Parathyroid adenoma (tissue), 2 donors: ENCODE results near the gene PODXL.

Experiments used
- H2AFZ ChIP-seq: fragments of 300-600 bp; sonication (generic); one replicate; pipeline ENCODE4 v1.7.0; 2017; ENCODE audit warnings: antibody characterized with exemption, mild to moderate bottlenecking
- H3K27ac ChIP-seq: fragments of 300-600 bp; sonication (generic); one replicate; pipeline ENCODE4 v1.7.0; 2017
- H3K27me3 ChIP-seq: fragments of 300-600 bp; sonication (generic); one replicate; pipeline ENCODE4 v1.7.0; 2017; ENCODE audit warnings: low read length; ENCODE audit not compliant: control insufficient read depth, insufficient read depth
- H3K36me3 ChIP-seq: fragments of 300-600 bp; sonication (generic); one replicate; pipeline ENCODE4 v1.7.0; 2017; ENCODE audit warnings: low read length; ENCODE audit not compliant: control insufficient read depth, insufficient read depth
- H3K4me1 ChIP-seq: fragments of 300-600 bp; sonication (generic); one replicate; pipeline ENCODE4 v1.7.0; 2017; ENCODE audit warnings: control low read depth
- H3K4me2 ChIP-seq: fragments of 300-600 bp; sonication (generic); one replicate; pipeline ENCODE4 v1.7.0; 2017; ENCODE audit warnings: low read length
- H3K4me3 ChIP-seq: fragments of 300-600 bp; sonication (generic); one replicate; pipeline ENCODE4 v1.7.0; 2017; ENCODE audit warnings: low read depth, low read length
- H3K79me2 ChIP-seq: fragments of 300-600 bp; sonication (generic); one replicate; pipeline ENCODE4 v1.7.0; 2017; ENCODE audit warnings: control low read depth
- H3K9ac ChIP-seq: fragments of 300-600 bp; sonication (generic); one replicate; pipeline ENCODE4 v1.7.0; 2017; ENCODE audit warnings: mild to moderate bottlenecking
- H3K9me3 ChIP-seq: fragments of 300-600 bp; sonication (generic); one replicate; pipeline ENCODE4 v1.7.0; 2017; ENCODE audit warnings: low read length; ENCODE audit not compliant: control insufficient read depth
- CTCF ChIP-seq: fragments of 300-600 bp; sonication (generic); IDR thresholded peaks from one replicate; pipeline ENCODE4 v1.7.0; 2017; ENCODE audit warnings: antibody characterized with exemption, mild to moderate bottlenecking
- donor health status: primary hyperparathyroidism.

PODXL gene

GRCh38 chr7:131554880-131555516 lies 1.4 kb downstream of the PODXL start:
- no peak overlapping the region for H3K9ac ChIP-seq
- H3K9me3 ChIP-seq = no peaks in the 10 kb centered on the region
- H3K27me3 ChIP-seq = no peaks in the 10 kb centered on the region
- peak overlapping the region; percentile 50 for H3K4me3 ChIP-seq
- H3K4me1 ChIP-seq = peaks cover 9% of the 10 kb centered on the region
- peak overlapping the region; percentile 69 for H3K4me2 ChIP-seq
- no peak overlapping the region for H2AFZ ChIP-seq
- H3K79me2 ChIP-seq = peaks cover 2% of the 10 kb centered on the region
- no peak for TF ChIP-seq CTCF
- peak overlapping the region; percentile 32 for H3K27ac ChIP-seq
- no peaks in the 10 kb centered on the region for H3K36me3 ChIP-seq

GRCh38 chr7:131553931-131554330 lies 2.5 kb downstream of the PODXL start:
- no peak overlapping the region for H3K9ac ChIP-seq
- H3K4me1 ChIP-seq = peaks cover 9% of the 10 kb centered on the region
- no peak for TF ChIP-seq CTCF
- no peaks in the 10 kb centered on the region for H3K9me3 ChIP-seq
- no peak overlapping the region for H2AFZ ChIP-seq
- H3K36me3 ChIP-seq = no peaks in the 10 kb centered on the region
- H3K27me3 ChIP-seq = no peaks in the 10 kb centered on the region
- H3K4me3 ChIP-seq = peak overlapping the region; percentile 50
- H3K27ac ChIP-seq = no peak overlapping the region
- peaks cover 3% of the 10 kb centered on the region for H3K79me2 ChIP-seq
- no peak overlapping the region for H3K4me2 ChIP-seq

- Histone ChIP-seq H3K79me2 (peaks cover 3% of the 10 kb centered on the region), H3K4me1 (peaks cover 5% of the 10 kb centered on the region), H2AFZ (no peak overlapping the region), H3K9ac (no peak overlapping the region), H3K36me3 (no peaks in the 10 kb centered on the region), H3K4me2 (no peak overlapping the region), H3K27ac (no peak overlapping the region), H3K27me3 (no peaks in the 10 kb centered on the region), H3K4me3 (no peak overlapping the region), H3K9me3 (no peaks in the 10 kb centered on the region)
- TF ChIP-seq CTCF = no peak
These were observed 4.4 kb downstream of the PODXL start for GRCh38 chr7:131552053-131552452.

GRCh38 chr7:131550846-131551245 lies 5.6 kb downstream of the PODXL start:
- Histone ChIP-seq H3K4me3 (no peak overlapping the region), H3K27ac (no peak overlapping the region), H3K4me2 (no peak overlapping the region), H3K79me2 (peaks cover 3% of the 10 kb centered on the region), H3K27me3 (no peaks in the 10 kb centered on the region), H3K4me1 (peaks cover 5% of the 10 kb centered on the region), H2AFZ (no peak overlapping the region), H3K9ac (no peak overlapping the region), H3K9me3 (no peaks in the 10 kb centered on the region), H3K36me3 (no peaks in the 10 kb centered on the region)
- TF ChIP-seq CTCF = no peak

GRCh38 chr7:131548371-131548770 lies 8.1 kb downstream of the PODXL start:
- no peak overlapping the region for H2AFZ ChIP-seq
- H3K27ac ChIP-seq = no peak overlapping the region
- peaks cover 5% of the 10 kb centered on the region for H3K79me2 ChIP-seq
- H3K9ac ChIP-seq = no peak overlapping the region
- no peak overlapping the region for H3K4me3 ChIP-seq
- no peak overlapping the region for H3K4me2 ChIP-seq
- H3K36me3 ChIP-seq = no peaks in the 10 kb centered on the region
- H3K27me3 ChIP-seq = no peaks in the 10 kb centered on the region
- H3K4me1 ChIP-seq = no peaks in the 10 kb centered on the region
- no peaks in the 10 kb centered on the region for H3K9me3 ChIP-seq
- TF ChIP-seq CTCF = no peak
